ENCODE results near the gene GPX2. TPM values are rescaled to one million over a fixed set of nuclear protein-coding genes. Genes with fewer than 3 reads are reported as not detected.
A peak's percentile ranks its signal among the peaks of the same experiment; 100 is the strongest.

Gene GPX2
- total RNA-seq, 2 donors from 2014 or later, result not detected

DNA sequence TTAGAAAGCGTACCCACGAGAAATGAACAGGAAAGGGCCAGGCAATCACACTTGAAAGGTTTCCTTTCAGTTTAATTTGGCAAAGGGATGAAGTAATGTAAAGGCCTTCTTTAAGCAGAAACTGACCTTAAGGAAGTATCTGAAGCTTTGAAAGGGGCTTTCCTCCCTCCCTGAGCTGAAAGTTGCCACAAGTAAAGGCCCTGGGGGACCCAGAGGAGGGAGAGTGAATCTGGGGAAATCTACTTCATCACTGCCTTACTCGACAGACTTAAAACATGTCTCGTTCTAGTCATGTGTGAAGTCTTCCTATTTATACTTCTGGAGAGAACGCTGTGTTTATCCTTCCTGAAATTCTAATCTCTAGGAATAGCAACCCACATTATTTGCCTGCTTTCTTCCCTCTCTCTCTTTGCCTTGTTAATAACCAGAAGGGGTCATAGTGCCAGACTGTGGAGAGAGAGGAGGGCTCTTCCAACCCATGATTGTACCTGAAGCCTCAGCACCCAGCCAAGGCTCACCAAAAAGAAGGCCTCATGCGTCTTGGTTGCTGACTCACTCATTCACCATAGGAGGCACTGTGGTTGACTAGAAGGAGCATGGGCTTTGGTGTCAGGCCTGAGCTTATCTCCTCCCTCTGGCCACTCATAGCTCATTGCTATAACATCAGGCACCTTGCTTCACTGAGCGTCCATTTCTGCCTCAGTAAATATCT, 10.2 kb upstream of the GPX2 start:
- no peaks in the 10 kb centered on the region for H3K27me3 Mint-ChIP-seq
- H3K9me3 Mint-ChIP-seq, result no peaks in the 10 kb centered on the region
- H3K4me1 Mint-ChIP-seq, result no peaks in the 10 kb centered on the region

DNA sequence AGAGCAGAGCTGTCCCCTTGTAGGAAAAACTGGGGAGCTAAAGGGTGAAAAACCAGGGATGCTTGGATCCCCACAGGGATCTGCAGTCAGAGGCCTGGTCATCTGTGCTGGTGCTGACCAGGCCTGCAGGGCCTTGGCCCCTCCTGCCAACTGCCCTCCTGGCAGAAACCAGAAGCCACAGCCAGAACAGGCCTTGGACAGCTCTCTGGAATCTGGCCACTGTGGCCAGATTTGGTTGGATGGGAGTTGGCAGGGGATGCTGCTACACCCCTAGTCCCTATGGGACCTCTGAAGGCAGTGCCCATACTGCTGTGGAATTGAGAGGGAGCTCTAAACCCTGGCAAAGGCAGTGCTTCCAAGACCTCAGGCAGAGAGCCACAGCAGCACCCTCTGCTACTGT, 9.2 kb upstream of the GPX2 start:
- Mint-ChIP-seq H3K36me3 (ENCODE audit: low read depth) (peaks cover 16% of the 10 kb centered on the region), H3K27ac (no peak overlapping the region), H3K27me3 (no peaks in the 10 kb centered on the region), H3K9me3 (no peaks in the 10 kb centered on the region), H3K4me3 (no peak overlapping the region), H3K4me1 (no peaks in the 10 kb centered on the region)
- ATAC-seq (replicated peaks), result no peak

More for the DNA sequence above, 10.2 kb upstream of the GPX2 start:
- Mint-ChIP-seq H3K27ac (peak overlapping the region; percentile 70), H3K4me3 (no peak overlapping the region), H3K36me3 (ENCODE audit: low read depth) (peaks cover 11% of the 10 kb centered on the region)
- peak; percentile 60 for ATAC-seq (replicated peaks)

DNA sequence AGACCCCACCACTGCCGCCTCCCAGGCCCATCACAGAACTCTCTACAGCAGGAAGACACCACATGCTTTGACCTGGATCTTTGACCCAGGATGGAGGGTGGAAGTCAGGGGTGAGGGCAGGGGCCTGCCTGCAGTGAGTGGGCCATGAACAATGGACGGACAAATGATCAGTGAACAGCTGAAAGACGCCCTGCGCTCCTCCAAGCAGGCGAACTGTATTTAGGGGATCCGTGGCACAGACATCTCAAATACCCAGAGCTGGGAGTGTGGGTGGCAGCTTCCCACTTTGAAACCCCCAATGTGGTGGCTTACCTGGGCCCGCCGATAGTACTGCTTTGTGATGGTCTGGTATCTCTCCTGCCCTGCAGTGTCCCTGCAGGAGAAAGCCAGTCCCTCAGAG, 8.7 kb upstream of the GPX2 start:
- Mint-ChIP-seq H3K36me3 (ENCODE audit: low read depth) (peaks cover 16% of the 10 kb centered on the region), H3K27me3 (no peaks in the 10 kb centered on the region)

DNA sequence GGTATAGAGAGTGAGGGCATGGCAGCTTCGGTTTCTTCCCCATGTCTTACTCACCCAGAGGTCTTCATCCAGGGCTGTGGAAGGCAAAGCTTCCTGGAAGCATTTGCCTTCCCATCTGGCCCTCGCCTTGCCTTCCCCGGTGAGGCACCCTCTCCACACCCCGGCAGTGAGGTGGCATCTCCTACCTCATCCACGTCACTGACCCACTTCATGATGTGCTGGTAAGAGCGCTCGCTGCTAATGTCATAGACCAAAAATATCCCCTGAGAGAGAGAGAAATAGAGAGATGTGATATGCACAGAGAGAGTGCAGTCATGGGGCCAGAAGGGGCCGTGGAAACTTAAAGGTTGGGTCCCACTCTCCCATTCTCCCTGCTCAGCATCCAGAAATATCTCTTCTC, 8.3 kb upstream of the GPX2 start:
- no peaks in the 10 kb centered on the region for H3K4me1 Mint-ChIP-seq
- H3K27me3 Mint-ChIP-seq, result no peaks in the 10 kb centered on the region
- H3K27ac Mint-ChIP-seq, result peak overlapping the region; percentile 15
- no peak for ATAC-seq (replicated peaks)
- H3K36me3 Mint-ChIP-seq (ENCODE audit: low read depth), result peaks cover 16% of the 10 kb centered on the region
- H3K9me3 Mint-ChIP-seq, result no peaks in the 10 kb centered on the region
- no peak overlapping the region for H3K4me3 Mint-ChIP-seq

More for the DNA sequence above, 8.7 kb upstream of the GPX2 start:
- H3K4me1 Mint-ChIP-seq, result no peaks in the 10 kb centered on the region
- H3K4me3 Mint-ChIP-seq, result no peak overlapping the region
- ATAC-seq (replicated peaks), result no peak
- H3K9me3 Mint-ChIP-seq, result no peaks in the 10 kb centered on the region
- H3K27ac Mint-ChIP-seq, result peak overlapping the region; percentile 15

DNA sequence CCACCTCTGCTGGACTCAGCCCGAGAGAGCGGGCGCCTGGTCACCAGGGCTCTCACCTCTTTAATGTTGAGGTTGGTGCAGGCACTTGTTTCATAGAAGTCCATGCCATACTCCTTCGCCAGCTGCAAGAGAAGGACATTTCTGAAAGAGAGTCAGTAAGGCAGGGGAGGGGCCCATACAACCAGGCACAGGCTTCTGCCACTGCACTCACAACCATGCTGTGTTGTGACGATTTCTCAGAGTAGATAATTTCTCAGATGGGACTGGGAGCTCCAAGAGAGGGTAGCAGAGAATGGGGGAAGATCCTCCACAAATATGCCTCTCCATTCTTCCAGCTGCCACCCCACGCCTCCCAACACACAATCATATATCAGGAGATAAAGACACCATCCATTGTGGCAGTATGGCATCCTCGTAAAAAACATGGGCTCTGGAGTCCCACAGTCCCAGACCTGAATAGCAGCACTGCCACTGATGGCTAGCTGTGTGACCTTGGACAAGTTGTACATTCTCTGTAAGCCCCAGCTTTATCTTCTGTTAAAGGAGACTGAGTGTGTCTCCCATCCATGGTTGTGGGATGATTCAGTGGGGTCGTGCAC, 6.2 kb upstream of the GPX2 start:
- Mint-ChIP-seq H3K4me1 (no peaks in the 10 kb centered on the region), H3K27ac (no peak overlapping the region), H3K4me3 (no peak overlapping the region), H3K9me3 (no peaks in the 10 kb centered on the region), H3K27me3 (no peaks in the 10 kb centered on the region), H3K36me3 (ENCODE audit: low read depth) (peaks cover 21% of the 10 kb centered on the region)
- ATAC-seq (replicated peaks), result no peak

DNA sequence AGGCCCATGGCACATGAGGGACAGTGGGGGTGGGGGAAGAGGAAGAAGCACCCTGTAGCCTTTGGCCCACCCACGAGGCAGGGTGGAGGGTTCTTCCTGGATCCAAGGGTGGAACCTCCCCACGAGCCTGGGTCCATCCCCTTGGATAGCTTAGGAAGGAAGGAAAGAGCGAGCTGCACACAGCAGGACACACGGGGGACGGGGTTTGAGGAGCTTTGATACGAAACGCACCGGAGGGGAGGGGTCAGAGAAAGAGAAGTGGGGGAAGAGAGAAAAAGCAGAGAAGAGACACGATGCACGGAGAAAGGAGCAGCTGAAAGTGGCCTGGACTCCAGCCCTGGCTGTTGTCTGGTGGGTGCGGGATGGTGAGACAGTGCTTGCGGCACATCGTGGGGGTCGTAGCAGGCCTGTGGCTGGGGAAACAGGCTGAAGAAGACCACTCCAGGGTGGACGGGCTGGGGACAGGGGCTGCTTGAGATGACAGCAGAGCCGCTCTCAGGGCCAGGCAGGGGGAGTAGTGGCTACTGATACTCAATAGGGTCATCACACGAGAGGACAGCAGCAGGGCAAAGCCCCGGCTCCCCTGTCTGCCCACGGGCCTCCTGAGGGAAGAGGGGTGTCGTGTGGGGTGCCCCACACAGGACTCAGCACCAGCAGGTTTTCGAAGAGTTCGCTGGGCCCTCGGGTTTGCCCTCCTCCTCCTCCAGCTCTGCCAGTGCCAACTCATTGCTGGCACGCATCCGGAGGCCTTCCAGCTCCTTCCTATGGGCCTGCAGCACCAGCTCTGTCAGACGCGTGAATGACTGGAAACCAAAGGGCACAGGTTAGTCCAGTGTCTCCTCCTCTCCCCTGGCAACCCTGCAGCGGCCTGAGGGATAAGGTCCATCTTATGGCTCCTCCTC, 5.4 kb upstream of the GPX2 start:
- Mint-ChIP-seq H3K27me3 (no peaks in the 10 kb centered on the region), H3K27ac (no peak overlapping the region), H3K36me3 (ENCODE audit: low read depth) (peaks cover 27% of the 10 kb centered on the region), H3K4me3 (no peak overlapping the region), H3K4me1 (no peaks in the 10 kb centered on the region), H3K9me3 (no peaks in the 10 kb centered on the region)
- ATAC-seq (replicated peaks), result no peak

DNA sequence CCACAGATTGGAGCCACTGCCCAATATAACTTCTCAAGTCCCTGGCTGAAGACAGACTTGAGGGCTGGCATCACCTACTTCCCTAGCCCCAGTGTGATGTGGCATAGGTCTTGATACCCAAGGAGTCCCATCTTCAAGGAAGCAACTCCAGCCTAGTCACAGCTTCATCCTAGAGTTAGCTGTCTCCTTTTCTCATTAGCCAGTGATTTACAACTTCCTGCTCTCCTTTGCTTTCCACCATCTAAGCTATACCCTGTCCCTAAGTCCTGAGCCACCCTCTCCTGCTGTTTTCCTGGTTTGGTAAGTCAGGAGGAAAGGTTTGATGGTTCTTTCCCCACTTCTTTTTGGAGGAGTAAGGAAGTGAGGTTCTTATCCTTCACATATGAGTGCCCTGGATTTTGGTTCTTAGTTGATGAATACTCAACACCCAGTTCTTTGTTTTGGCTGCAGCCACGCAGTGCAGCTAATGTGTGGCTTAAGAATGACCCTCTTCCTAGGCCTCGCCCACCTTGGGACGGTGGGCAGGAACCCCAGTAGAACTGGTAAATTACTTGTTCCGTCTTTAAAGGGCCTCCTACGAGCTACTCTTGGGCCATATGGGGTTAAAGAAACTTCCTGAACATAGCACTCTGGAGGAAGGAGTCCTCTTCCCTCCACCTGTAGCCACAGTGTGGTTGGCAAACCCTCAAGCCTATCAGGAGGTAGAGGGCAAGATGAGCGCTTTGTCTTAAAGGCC, 3.9 kb upstream of the GPX2 start:
- Mint-ChIP-seq H3K27me3 (no peaks in the 10 kb centered on the region), H3K9me3 (no peaks in the 10 kb centered on the region), H3K27ac (peak overlapping the region; percentile 26), H3K4me1 (no peaks in the 10 kb centered on the region), H3K36me3 (ENCODE audit: low read depth) (peaks cover 34% of the 10 kb centered on the region), H3K4me3 (no peak overlapping the region)
- ATAC-seq (replicated peaks), result no peak

DNA sequence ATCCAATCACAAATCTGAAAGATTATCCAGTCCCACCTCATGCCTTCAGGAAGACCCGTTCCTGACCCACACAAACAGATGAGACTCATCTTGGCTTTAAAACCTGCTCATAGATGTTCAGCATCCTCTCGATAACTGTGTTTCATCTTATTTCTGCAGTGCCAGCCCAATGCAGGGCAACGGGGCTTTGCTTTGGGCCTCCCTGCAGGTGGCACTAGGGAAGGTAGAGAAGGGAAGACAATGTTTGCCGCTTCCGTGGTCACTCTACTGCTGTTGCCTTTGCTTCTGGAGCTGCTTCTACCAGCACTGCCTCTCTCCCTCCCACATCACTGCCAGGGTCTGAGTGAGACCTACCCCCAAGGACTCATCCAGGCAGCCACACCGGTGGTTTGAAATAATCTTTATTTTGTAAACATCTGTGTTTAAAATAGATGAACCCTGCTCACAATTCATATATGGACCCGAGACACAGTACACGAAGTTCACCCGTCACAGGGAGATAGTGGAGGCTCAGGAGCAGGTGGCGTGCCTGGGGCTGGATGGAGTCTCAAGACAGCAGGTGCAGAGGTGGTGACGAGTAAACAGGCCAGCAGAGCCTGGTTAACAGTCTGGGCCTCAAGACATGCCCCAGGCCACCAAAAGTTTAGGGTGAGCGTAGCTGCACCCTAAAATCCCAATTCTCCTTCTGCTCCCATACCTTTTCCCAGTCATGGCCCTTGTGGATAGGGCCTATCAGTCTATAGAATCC, 3.1 kb upstream of the GPX2 start:
- H3K27me3 Mint-ChIP-seq, result no peaks in the 10 kb centered on the region
- no peak for ATAC-seq (replicated peaks)
- no peaks in the 10 kb centered on the region for H3K9me3 Mint-ChIP-seq
- peaks cover 39% of the 10 kb centered on the region for H3K36me3 Mint-ChIP-seq (ENCODE audit: low read depth)
- peak overlapping the region; percentile 29 for H3K27ac Mint-ChIP-seq
- H3K4me3 Mint-ChIP-seq, result no peak overlapping the region
- no peaks in the 10 kb centered on the region for H3K4me1 Mint-ChIP-seq

DNA sequence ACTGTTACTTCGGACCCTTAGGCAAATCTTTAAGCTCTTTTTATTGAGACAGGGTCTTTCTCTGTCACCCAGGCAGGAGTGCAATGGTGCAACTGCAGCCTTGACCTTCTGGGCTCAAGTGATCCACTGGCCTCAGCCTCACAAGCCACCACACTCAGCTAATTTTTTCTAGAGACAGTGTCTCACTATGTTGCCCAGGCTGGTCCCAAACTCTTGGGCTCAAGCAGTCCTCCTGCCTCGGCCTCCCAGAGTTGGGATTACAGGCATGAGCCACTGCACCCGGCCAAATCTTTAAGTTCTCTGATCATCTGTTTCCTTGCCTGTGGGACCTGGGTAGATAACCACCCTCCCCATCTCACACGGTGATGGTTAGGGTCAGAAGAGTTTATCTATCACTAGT, 2.3 kb upstream of the GPX2 start:
- no peak overlapping the region for H3K27ac Mint-ChIP-seq
- H3K4me1 Mint-ChIP-seq, result peaks cover 5% of the 10 kb centered on the region
- no peaks in the 10 kb centered on the region for H3K27me3 Mint-ChIP-seq
- no peaks in the 10 kb centered on the region for H3K9me3 Mint-ChIP-seq
- H3K4me3 Mint-ChIP-seq, result no peak overlapping the region
- peaks cover 41% of the 10 kb centered on the region for H3K36me3 Mint-ChIP-seq (ENCODE audit: low read depth)
- no peak for ATAC-seq (replicated peaks)

DNA sequence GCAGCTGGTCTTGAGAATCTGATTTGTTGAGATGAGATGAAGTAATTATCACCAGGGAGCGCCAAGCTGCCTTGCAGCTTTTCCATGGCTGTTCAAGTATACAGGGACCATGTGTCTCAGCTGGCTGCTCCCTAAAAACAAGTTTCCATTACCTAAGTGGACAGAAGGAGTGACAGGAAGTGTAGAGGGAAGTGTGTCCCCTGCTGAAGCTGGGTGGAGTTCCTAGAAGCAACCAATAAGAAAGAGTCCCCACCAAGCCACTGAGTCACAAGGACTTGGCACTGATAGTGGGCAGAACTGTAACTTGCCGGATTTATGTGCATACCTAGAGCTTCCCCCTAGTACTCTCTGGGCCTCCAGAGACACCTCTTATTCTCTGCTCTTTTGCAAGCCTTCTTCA, 1.5 kb upstream of the GPX2 start:
- H3K9me3 Mint-ChIP-seq, result no peaks in the 10 kb centered on the region
- peaks cover 10% of the 10 kb centered on the region for H3K4me1 Mint-ChIP-seq
- H3K4me3 Mint-ChIP-seq, result no peak overlapping the region
- ATAC-seq (replicated peaks), result no peak
- H3K27ac Mint-ChIP-seq, result peak overlapping the region; percentile 54
- peaks cover 45% of the 10 kb centered on the region for H3K36me3 Mint-ChIP-seq (ENCODE audit: low read depth)
- H3K27me3 Mint-ChIP-seq, result no peaks in the 10 kb centered on the region

DNA sequence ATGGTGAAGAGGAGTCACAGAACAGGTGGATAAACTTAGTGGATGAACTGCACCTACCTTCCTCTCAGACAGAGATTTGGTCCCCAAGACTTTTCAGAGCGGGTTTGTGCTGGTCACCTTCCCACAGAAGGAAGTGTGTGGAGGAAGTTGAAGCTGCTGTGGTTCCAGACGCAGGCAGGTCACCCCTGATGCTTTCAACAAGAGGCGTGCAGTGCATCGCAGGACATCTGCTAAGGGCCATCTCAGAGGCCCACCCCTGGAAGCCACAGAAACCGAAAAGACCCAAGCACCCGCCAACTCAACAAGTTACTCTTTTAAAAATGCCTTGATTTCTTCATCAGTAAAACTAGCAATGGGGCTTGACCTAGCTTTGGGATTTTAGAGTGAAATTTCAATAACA, 1.0 kb upstream of the GPX2 start:
- Mint-ChIP-seq H3K4me3 (no peak overlapping the region), H3K27ac (peak overlapping the region; percentile 54), H3K36me3 (ENCODE audit: low read depth) (peaks cover 50% of the 10 kb centered on the region), H3K4me1 (peaks cover 15% of the 10 kb centered on the region), H3K27me3 (no peaks in the 10 kb centered on the region), H3K9me3 (no peaks in the 10 kb centered on the region)
- no peak for ATAC-seq (replicated peaks)

DNA sequence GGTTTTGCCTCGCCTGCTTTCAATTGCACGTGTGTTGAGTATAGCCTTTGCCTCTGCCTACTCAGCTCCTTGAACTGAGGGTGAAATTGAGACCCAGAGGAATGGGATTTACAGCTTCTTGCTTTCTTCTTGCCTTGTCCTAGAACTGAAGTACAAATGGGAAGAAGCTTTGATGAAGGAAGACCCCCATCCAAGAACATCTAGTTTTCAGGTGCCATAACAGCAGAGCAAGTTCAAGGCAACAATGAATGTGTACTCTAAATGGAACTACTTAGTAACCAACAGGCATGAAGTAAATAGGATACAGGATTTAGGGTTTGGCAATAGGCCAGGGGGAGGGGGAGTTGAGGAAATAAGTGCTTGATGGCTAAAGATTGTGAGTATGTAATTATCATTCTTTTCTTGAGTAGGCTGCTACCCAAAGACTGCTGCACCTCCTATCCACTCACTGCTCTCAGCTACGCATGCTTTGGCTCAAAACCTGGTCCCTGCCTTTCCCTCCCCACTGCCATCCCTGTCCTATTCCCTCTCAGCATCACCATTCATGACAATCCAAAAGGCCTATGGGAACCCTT, 2.1 kb downstream of the GPX2 start:
- ATAC-seq (replicated peaks), result no peak
- no peak overlapping the region for H3K4me3 Mint-ChIP-seq
- no peaks in the 10 kb centered on the region for H3K27me3 Mint-ChIP-seq
- no peaks in the 10 kb centered on the region for H3K9me3 Mint-ChIP-seq
- peaks cover 44% of the 10 kb centered on the region for H3K36me3 Mint-ChIP-seq (ENCODE audit: low read depth)
- H3K27ac Mint-ChIP-seq, result peak overlapping the region; percentile 20
- peaks cover 26% of the 10 kb centered on the region for H3K4me1 Mint-ChIP-seq

DNA sequence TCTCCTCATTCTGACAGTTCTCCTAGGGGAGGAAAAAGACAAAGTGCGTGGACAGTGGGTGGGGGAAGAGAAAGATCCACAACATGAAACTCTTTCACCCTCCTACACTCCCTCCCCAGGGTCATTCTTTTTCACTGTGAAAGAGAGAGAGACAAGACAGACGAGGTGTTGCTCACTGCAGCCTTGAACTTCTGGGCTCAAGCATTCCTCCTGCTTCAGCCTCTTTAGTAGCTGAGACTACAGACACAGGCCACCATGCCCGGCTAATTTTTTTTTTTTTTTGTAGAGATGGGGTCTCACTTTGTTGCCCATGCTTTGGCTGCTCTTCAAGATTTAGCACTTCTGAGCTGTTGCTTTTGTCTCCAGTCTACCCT, 2.7 kb downstream of the GPX2 start:
- ATAC-seq (replicated peaks), result no peak
- Mint-ChIP-seq H3K9me3 (no peaks in the 10 kb centered on the region), H3K36me3 (ENCODE audit: low read depth) (peaks cover 44% of the 10 kb centered on the region), H3K4me3 (no peak overlapping the region), H3K4me1 (peaks cover 29% of the 10 kb centered on the region), H3K27ac (peak overlapping the region; percentile 18), H3K27me3 (no peaks in the 10 kb centered on the region)

All from activated T-helper 17 cell treated with anti-CD3 and anti-CD28 coated beads, Interleukin-2, amount 50 U/mL, for 72 hours (primary cell).